OCI-LY7 (cell line): Measurements from ENCODE around the gene ZNF772. TPM values are rescaled to one million over a fixed set of nuclear protein-coding genes. Genes with fewer than 3 reads are reported as not detected.

Experiments used
- BruUV-seq: library from RNA; stranded (reverse); fragments of 400-500 nt; replicated peaks from 2 replicates; lab custom pipeline; 2021; lab: Mats Ljungman, UMichigan
- CTCF ChIA-PET: fragments of 300-600 bp; sonication (Branson Sonifier 250); formaldehyde crosslinking; loops from one replicate; lab custom pipeline; 2022; ENCODE audit warnings: antibody characterized with exemption; ENCODE audit not compliant: unreplicated experiment; lab: Charles Lee
- POLR2A ChIA-PET: fragments of 300-600 bp; sonication (Branson Sonifier 250); formaldehyde crosslinking; loops from one replicate; lab custom pipeline; 2022; ENCODE audit warnings: antibody characterized with exemption; lab: Charles Lee
- DNase-seq: peaks from one replicate; pipeline ENCODE4 v3.0.0-alpha.2; 2015; ENCODE audit warnings: low spot score
- H2AFZ ChIP-seq: fragments of 200-600 bp; sonication (generic), shearing (Covaris generic); 2 replicates; pipeline ENCODE4 v1.6.1; 2014; ENCODE audit warnings: mild to moderate bottlenecking, antibody characterized with exemption, low read length, moderate library complexity
- H3K27ac ChIP-seq: fragments of 200-600 bp; sonication (generic); 2 replicates; pipeline ENCODE4 v1.5.1; 2014; ENCODE audit warnings: mixed run types, low read depth, mild to moderate bottlenecking, moderate library complexity, low read length, inconsistent platforms; ENCODE audit not compliant: poor library complexity, severe bottlenecking
- H3K36me3 ChIP-seq: fragments of 200-600 bp; sonication (generic); 2 replicates; pipeline ENCODE4 v1.6.1; 2014; ENCODE audit warnings: mild to moderate bottlenecking, antibody characterized with exemption, low read length, moderate library complexity, mixed read lengths; ENCODE audit not compliant: insufficient read depth
- H3K4me1 ChIP-seq: fragments of 200-600 bp; sonication (generic); 2 replicates; pipeline ENCODE4 v1.5.1; 2014; ENCODE audit warnings: mild to moderate bottlenecking, low read length; ENCODE audit not compliant: insufficient read depth, poor library complexity, severe bottlenecking
- H3K4me2 ChIP-seq: fragments of 200-600 bp; sonication (generic); 2 replicates; pipeline ENCODE4 v1.6.1; 2014; ENCODE audit warnings: mild to moderate bottlenecking, low read length
- H3K4me3 ChIP-seq: fragments of 200-600 bp; sonication (generic); 2 replicates; pipeline ENCODE4 v1.5.1; 2014; ENCODE audit warnings: mild to moderate bottlenecking, low read depth, low read length; ENCODE audit not compliant: poor library complexity, severe bottlenecking
- H3K79me2 ChIP-seq: fragments of 200-600 bp; sonication (generic); 2 replicates; pipeline ENCODE4 v1.6.1; 2016; ENCODE audit warnings: low read depth, mild to moderate bottlenecking, low read length, moderate library complexity, mixed read lengths; ENCODE audit not compliant: insufficient read depth
- H3K9me2 ChIP-seq: fragments of 200-600 bp; sonication (generic); 2 replicates; pipeline ENCODE4 v1.6.1; 2016; ENCODE audit warnings: mild to moderate bottlenecking, low read length, mixed read lengths; ENCODE audit not compliant: insufficient read depth
- H3K9me3 ChIP-seq: fragments of 200-600 bp; sonication (generic); 2 replicates; pipeline ENCODE4 v1.6.1; 2014; ENCODE audit warnings: mild to moderate bottlenecking, mixed run types, low read length, mixed read lengths
- H4K20me1 ChIP-seq: fragments of 200-600 bp; sonication (generic); 2 replicates; pipeline ENCODE4 v1.6.1; 2014; ENCODE audit warnings: mild to moderate bottlenecking, antibody characterized with exemption, low read length, moderate library complexity, mixed read lengths; ENCODE audit not compliant: insufficient read depth
- EZH2phosphoT487 ChIP-seq: fragments of 200-600 bp; sonication (generic); IDR thresholded peaks from 2 replicates; pipeline ENCODE4 v1.6.1; 2018; ENCODE audit warnings: low read depth, borderline replicate concordance, mild to moderate bottlenecking, mixed run types, antibody characterized with exemption, low read length, moderate library complexity, mixed read lengths
- intact Hi-C: fragments of 100-400 bp; cut with micrococcal nuclease; formaldehyde crosslinking; loops from one replicate; pipeline ENCODE4 v1.10.0; 2022; ENCODE audit not compliant: unreplicated experiment
- total RNA-seq, 2 experiments: library from RNA; depleted of rRNA in 1 of 2; stranded (reverse); fragments of >200 nt in 1 of 2; shearing (Covaris generic) in 1 of 2; gene quantifications; 2 replicates each; pipeline ENCODE4 v1.2.3, GENCODE V29; 2014 to 2022
- TF ChIP-seq, protein P1 (sequence below): fragments of 200-600 bp; sonication (generic); conservative IDR thresholded peaks from 2 replicates; pipeline ENCODE4 v1.5.1; 2014; ENCODE audit warnings: mild to moderate bottlenecking, antibody characterized with exemption, low read length, moderate library complexity, mixed read lengths

The ZNF772 gene
- total RNA-seq, 2 experiments from 2014 or later, result 0.88 to 1.1 TPM

- no peak for DNase-seq
- Histone ChIP-seq H3K4me2 (no peak overlapping the region), H4K20me1 (no peaks in the 10 kb centered on the region), H3K9me3 (no peaks in the 10 kb centered on the region; the same call in 1 of the 2 replicates), H3K9me2 (no peaks in the 10 kb centered on the region), H3K4me1 (peaks cover 7% of the 10 kb centered on the region), H3K36me3 (peaks cover 69% of the 10 kb centered on the region), H2AFZ (no peak overlapping the region), H3K27ac (no peak overlapping the region), H3K79me2 (peaks cover 14% of the 10 kb centered on the region; the same call in 1 of the 2 replicates), H3K4me3 (no peak overlapping the region)
- ChIA-PET CTCF (no interaction called here), POLR2A (no interaction called here)
- intact Hi-C loops, result no loop called here
- TF ChIP-seq, protein P1, sequence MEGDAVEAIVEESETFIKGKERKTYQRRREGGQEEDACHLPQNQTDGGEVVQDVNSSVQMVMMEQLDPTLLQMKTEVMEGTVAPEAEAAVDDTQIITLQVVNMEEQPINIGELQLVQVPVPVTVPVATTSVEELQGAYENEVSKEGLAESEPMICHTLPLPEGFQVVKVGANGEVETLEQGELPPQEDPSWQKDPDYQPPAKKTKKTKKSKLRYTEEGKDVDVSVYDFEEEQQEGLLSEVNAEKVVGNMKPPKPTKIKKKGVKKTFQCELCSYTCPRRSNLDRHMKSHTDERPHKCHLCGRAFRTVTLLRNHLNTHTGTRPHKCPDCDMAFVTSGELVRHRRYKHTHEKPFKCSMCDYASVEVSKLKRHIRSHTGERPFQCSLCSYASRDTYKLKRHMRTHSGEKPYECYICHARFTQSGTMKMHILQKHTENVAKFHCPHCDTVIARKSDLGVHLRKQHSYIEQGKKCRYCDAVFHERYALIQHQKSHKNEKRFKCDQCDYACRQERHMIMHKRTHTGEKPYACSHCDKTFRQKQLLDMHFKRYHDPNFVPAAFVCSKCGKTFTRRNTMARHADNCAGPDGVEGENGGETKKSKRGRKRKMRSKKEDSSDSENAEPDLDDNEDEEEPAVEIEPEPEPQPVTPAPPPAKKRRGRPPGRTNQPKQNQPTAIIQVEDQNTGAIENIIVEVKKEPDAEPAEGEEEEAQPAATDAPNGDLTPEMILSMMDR, result no peak
- no peak for TF ChIP-seq EZH2phosphoT487
- no TSS peak for BruUV-seq
Observed at GRCh38 chr19:57441979-57442752, 35.2 kb downstream of the ZNF772 start.

DNA sequence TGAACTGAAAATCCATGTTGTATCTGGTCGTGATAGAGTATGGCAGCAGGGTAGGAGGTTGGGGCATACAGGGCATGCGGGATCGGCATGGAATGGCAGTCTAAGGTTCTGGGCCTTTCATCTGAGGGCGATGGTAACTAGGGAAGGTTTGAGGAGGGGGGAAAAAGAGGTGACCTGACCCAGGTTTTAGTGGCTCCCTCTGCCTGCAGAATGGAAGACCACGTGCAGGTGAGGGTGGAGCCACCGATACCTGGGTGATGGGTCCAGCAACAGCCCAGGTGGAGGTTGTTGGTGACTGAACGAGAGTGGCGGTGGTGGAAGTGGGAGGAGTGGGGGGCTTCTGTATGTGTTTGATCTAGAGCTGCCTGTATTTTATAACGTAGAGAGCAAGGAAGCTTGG, 38.4 kb downstream of the ZNF772 start:
- intact Hi-C loops, result no loop called here
- H3K36me3 ChIP-seq, result peaks cover 46% of the 10 kb centered on the region
- no peaks in the 10 kb centered on the region for H3K9me3 ChIP-seq
- no peak overlapping the region for H3K27ac ChIP-seq
- no peak overlapping the region for H3K4me3 ChIP-seq
- H2AFZ ChIP-seq, result no peak overlapping the region
- H3K79me2 ChIP-seq, result peaks cover 31% of the 10 kb centered on the region
- H3K9me2 ChIP-seq, result no peaks in the 10 kb centered on the region
- ChIA-PET POLR2A (no interaction called here), CTCF (no interaction called here)
- H3K4me2 ChIP-seq, result no peak overlapping the region
- no TSS peak for BruUV-seq
- TF ChIP-seq, protein P1, result no peak
- TF ChIP-seq EZH2phosphoT487, result no peak
- 0 out of 2 replicates have a peak, but pooled peaks cover 6% of the 10 kb centered on the region for H4K20me1 ChIP-seq
- peaks cover 22% of the 10 kb centered on the region for H3K4me1 ChIP-seq
- DNase-seq, result no peak

DNA sequence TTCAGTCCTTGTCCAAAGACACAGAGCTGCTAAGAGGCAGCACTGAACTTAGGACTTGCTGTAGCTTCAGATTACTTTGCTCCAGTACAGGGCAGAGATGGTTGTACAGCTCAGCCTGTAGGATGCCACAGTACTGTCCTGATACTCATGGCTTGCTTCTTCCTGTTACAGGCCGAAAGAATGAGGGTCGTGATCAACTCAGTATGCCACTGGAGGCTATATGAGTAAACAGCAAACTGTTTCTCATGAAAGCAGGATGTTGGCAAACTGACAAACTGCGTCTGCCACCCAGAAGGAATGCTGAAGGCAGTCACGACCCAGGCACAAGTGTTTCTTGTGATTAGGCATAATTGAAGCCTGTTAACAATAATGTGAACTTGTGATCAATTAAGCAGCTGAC, 39.4 kb downstream of the ZNF772 start:
- BruUV-seq, result no TSS peak
- CTCF ChIA-PET, result no interaction called here
- no peak for TF ChIP-seq EZH2phosphoT487
- TF ChIP-seq, protein P1, result no peak

More for the DNA sequence above, 39.4 kb downstream of the ZNF772 start:
- H3K4me3 ChIP-seq, result no peak overlapping the region
- no peak overlapping the region for H3K4me2 ChIP-seq
- H3K9me2 ChIP-seq, result no peaks in the 10 kb centered on the region
- H3K36me3 ChIP-seq, result peaks cover 36% of the 10 kb centered on the region
- no peaks in the 10 kb centered on the region for H3K9me3 ChIP-seq
- POLR2A ChIA-PET, result no interaction called here
- H4K20me1 ChIP-seq, result 0 out of 2 replicates have a peak, but pooled peaks cover 6% of the 10 kb centered on the region
- peaks cover 17% of the 10 kb centered on the region for H3K4me1 ChIP-seq
- H3K27ac ChIP-seq, result no peak overlapping the region
- intact Hi-C loops, result no loop called here
- H3K79me2 ChIP-seq, result peaks cover 31% of the 10 kb centered on the region
- no peak for DNase-seq
- no peak overlapping the region for H2AFZ ChIP-seq
